Measurements from ENCODE around the gene HEATR9.

DNA sequence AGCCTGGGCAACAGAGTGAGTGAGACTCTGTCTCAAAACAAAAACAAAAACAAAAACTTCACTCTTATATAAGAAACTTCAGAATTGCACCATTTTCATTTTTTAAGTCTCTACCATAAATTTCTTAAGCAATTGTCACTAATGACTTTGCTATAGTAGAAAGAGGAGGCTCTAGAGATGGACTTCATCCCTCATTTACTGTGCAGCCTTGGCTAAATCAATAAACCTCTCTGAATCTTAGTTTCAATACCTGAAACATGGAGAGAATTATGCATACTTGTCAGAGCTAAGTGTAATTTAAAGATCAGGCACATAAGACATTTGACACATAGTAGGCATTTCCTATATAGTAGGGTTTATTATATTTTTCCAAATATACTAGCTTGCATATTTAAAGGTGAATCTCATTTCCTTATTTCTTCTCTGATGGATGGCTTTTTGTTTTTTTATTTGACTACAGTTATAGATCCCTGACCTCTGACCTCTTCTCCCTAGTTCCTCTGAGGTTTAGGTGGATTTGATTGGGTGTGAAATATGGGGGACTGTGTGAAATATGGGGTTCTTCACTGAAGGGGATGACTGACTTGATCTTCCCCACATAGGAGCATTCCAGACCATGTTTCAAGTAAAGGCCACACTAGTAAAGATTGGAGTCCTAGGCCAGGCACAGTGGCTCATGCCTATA lies 8.8 kb upstream of the HEATR9 start:
- TF ChIP-seq CTCF (IDR thresholded peaks at IDR 0.05; ENCODE audit: low read length) = no peak
- TF ChIP-seq EZH2phosphoT487 (IDR thresholded peaks at IDR 0.05; ENCODE audit: low read length) = no peak
- TF ChIP-seq EZH2 (optimal IDR thresholded peaks at IDR 0.05; ENCODE audit: low read depth, low read length) = no peak

Data from MM.1S (cell line).